ENCODE data around the gene MRPS18A. TPM values are rescaled to one million over a fixed set of nuclear protein-coding genes. Genes with fewer than 3 reads are reported as not detected.

Gene MRPS18A
- total RNA-seq, 1 donor from 2014 or later: 31.9 TPM

GRCh38 chr6:43712579-43712978 lies 25.0 kb upstream of the MRPS18A start:
- no peak for TF ChIP-seq POLR2A (IDR thresholded peaks at IDR 0.05)
- TF ChIP-seq POLR2AphosphoS5 (IDR thresholded peaks at IDR 0.05; ENCODE audit: insufficient read depth in 1 of 2, low read depth in 1 of 2): no peak
- TF ChIP-seq CTCF (IDR thresholded peaks at IDR 0.05): no peak
- Histone ChIP-seq H3K4me1 (peaks cover 70% of the 10 kb centered on the region), H3K36me3 (no peaks in the 10 kb centered on the region), H3K9me3 (no peaks in the 10 kb centered on the region), H3K27me3 (no peaks in the 10 kb centered on the region), H3K27ac (peak overlapping the region; percentile 20), H3K4me3 (no peak overlapping the region)
- intact Hi-C loops (cut with DNase I): loop anchor here (10.0 kb wide), 1 partner anchor 52 kb away; no protein-coding TSS in a partner anchor
- no peak for DNase-seq (ENCODE audit: extremely low spot score in 2 of 2)

- DNase-seq (ENCODE audit: extremely low spot score in 2 of 2): no peak
- no peaks in the 10 kb centered on the region for H3K9me3 ChIP-seq
- no peak for TF ChIP-seq CTCF (IDR thresholded peaks at IDR 0.05)
- no peak for TF ChIP-seq POLR2A (IDR thresholded peaks at IDR 0.05)
- TF ChIP-seq POLR2AphosphoS5 (IDR thresholded peaks at IDR 0.05; ENCODE audit: insufficient read depth in 1 of 2, low read depth in 1 of 2): no peak
- H3K36me3 ChIP-seq: no peaks in the 10 kb centered on the region
- peak overlapping the region; percentile 86 for H3K27ac ChIP-seq
- no peak overlapping the region for H3K4me3 ChIP-seq
- intact Hi-C loops (cut with DNase I): loop anchor here (10.0 kb wide), 1 partner anchor 54 kb away; no protein-coding TSS in a partner anchor
- H3K27me3 ChIP-seq: no peaks in the 10 kb centered on the region
- H3K4me1 ChIP-seq: peaks cover 69% of the 10 kb centered on the region
Observed at GRCh38 chr6:43710576-43710975, 23.0 kb upstream of the MRPS18A start.

GRCh38 chr6:43709654-43710303 lies 22.2 kb upstream of the MRPS18A start:
- H3K4me1 ChIP-seq: peaks cover 69% of the 10 kb centered on the region
- no peak overlapping the region for H3K4me3 ChIP-seq
- intact Hi-C loops (cut with DNase I): loop anchor here (10.0 kb wide), 1 partner anchor 55 kb away; no protein-coding TSS in a partner anchor
- H3K9me3 ChIP-seq: no peaks in the 10 kb centered on the region
- H3K36me3 ChIP-seq: no peaks in the 10 kb centered on the region
- TF ChIP-seq POLR2AphosphoS5 (IDR thresholded peaks at IDR 0.05; ENCODE audit: insufficient read depth in 1 of 2, low read depth in 1 of 2) (peak in 1 of 2 donors; percentile 5), CTCF (IDR thresholded peaks at IDR 0.05) (no peak), POLR2A (IDR thresholded peaks at IDR 0.05) (no peak)
- DNase-seq (ENCODE audit: extremely low spot score in 2 of 2): no peak
- H3K27ac ChIP-seq: peak overlapping the region; percentile 86
- no peaks in the 10 kb centered on the region for H3K27me3 ChIP-seq

DNA sequence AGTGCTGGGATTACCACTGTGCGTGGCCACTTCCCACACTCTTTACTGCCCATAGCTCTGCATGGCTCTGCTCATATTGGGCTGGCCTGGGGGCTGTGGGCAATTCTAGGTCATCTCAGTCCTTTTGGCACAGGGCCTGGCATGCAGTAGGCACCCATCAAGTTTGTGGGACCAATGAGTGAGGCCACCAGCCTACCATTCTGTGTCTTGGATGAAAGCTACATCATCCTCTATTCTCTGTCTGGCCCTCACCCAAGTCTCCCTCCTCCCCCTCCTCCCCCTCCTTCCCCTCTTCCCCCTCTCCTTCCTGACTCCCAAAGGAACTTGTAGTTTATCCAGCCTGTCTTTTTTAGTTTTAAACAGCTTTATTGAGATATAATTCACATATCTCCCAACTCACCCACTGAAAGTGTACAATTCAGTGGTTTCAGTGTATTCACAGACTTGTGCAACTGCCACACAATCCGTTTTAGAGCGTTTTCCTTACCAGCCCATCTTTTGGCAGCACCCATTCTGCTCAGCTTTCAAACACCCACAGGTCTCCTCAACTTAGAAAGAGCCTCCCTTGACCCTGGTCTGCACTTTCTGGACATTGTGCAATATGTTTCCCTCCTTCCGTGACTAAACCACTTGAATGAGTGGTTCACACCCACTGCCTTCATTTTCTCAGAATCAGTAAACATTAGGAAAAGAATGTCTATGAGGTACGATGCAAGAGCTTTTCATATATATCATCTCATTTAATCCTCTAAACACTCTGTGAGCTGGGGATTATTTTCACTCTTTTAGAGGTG lies 21.5 kb upstream of the MRPS18A start:
- Histone ChIP-seq H3K4me3 (no peak overlapping the region), H3K9me3 (no peaks in the 10 kb centered on the region), H3K4me1 (peaks cover 63% of the 10 kb centered on the region), H3K27ac (peak overlapping the region; percentile 86), H3K27me3 (no peaks in the 10 kb centered on the region), H3K36me3 (no peaks in the 10 kb centered on the region)
- TF ChIP-seq POLR2A (IDR thresholded peaks at IDR 0.05): no peak
- TF ChIP-seq POLR2AphosphoS5 (IDR thresholded peaks at IDR 0.05; ENCODE audit: insufficient read depth in 1 of 2, low read depth in 1 of 2): peak; percentile 6 to 48
- DNase-seq (ENCODE audit: extremely low spot score in 2 of 2): no peak
- intact Hi-C loops (cut with DNase I): no loop called here

DNA sequence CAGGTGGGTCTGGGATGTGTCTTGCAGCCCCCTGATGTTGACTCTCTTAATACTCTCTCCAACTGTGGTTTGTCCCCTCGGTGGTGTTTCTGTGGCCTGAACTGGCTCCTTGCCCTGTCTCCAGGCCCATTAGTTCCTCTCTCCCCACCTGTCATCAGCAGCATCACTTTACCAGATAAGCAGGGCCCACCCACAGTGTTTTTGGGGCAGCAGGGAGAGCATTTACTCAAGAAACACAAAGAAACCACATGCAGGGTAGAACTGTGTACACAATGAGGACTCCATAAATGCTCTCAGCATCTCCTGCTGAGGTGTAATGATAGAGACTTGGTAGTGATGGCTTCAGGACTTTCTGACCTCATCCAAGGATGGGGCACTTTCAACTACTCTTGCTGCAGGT lies 20.2 kb upstream of the MRPS18A start:
- no peaks in the 10 kb centered on the region for H3K27me3 ChIP-seq
- intact Hi-C loops (cut with DNase I): no loop called here
- no peaks in the 10 kb centered on the region for H3K9me3 ChIP-seq
- TF ChIP-seq CTCF (IDR thresholded peaks at IDR 0.05): no peak
- TF ChIP-seq POLR2A (IDR thresholded peaks at IDR 0.05): no peak
- no peak for TF ChIP-seq POLR2AphosphoS5 (IDR thresholded peaks at IDR 0.05; ENCODE audit: insufficient read depth in 1 of 2, low read depth in 1 of 2)
- H3K4me3 ChIP-seq: no peak overlapping the region
- H3K36me3 ChIP-seq: no peaks in the 10 kb centered on the region
- H3K4me1 ChIP-seq: peaks cover 68% of the 10 kb centered on the region
- H3K27ac ChIP-seq: peak overlapping the region; percentile 86
- no peak for DNase-seq (ENCODE audit: extremely low spot score in 2 of 2)

Measured in vagina (tissue), 2 donors.